ENCODE data around the gene WNT8A.
"Not testable (repeated sequence)": the region's sequence is repeated elsewhere in the genome, so short reads cannot be mapped to it uniquely, and the experiment has no call there.

Gene WNT8A, protein sequence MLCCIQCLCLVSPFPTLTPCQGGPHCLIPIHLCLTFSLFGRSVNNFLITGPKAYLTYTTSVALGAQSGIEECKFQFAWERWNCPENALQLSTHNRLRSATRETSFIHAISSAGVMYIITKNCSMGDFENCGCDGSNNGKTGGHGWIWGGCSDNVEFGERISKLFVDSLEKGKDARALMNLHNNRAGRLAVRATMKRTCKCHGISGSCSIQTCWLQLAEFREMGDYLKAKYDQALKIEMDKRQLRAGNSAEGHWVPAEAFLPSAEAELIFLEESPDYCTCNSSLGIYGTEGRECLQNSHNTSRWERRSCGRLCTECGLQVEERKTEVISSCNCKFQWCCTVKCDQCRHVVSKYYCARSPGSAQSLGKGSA

GRCh38 chr5:138083702-138084101, at the start of gene WNT8A:
WNT8A (plus strand) TSS chr5:138084033; CDS start chr5:138084128, 95 bp downstream.
- DNase-seq: no peak

DNA sequence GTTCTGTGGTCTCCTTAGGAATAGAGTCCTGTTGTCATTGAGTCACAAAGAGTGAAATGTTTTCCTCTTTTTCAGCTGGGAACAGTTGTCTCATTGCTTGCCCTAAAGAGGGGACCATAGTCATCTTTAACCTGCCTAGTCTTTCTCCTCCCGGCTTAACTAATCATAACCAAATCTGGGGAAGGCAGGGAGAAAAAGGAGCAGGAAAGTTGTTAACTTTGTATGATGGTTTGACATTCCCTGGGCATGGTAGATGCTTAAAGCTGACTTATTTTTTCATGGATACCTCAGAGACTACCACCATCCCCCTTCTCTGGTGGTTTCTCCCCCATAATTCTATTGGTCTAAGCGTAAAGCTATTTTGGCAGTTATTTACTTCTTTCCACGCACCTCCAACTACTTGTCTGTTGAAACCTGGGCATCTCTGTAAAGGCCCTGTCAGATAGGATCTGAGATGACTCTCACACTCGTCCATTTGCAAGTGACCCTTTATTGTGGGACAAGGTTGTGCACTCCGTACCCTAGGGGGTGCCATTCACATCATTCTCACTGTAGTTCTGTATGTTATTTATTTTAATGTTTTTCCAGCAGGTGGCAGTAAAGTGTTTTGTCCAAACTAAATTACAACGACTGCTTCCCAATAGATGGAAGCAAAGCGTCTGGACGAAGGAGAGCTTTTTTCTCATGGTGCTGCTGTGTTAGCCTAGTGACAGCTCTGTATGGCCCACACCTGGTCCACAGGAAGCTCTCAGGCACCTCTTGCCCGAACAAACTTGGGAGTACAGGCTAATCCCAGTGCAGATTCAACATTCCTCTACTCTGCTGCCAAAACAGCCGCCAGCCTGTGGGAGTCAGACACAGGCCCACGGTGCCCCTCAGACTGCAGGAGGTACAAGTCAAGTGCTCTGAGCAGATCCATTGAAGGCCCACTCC, 48.0 kb upstream of the WNT8A start:
- DNase-seq: peak; percentile 93

- no peak for DNase-seq
Observed at GRCh38 chr5:138037271-138037670, 46.6 kb upstream of the WNT8A start.

GRCh38 chr5:138037907-138038633, 45.8 kb upstream of the WNT8A start:
- no peak for DNase-seq

GRCh38 chr5:138038826-138039225, 45.0 kb upstream of the WNT8A start:
- DNase-seq: no peak

- DNase-seq: not testable (repeated sequence)
Observed at GRCh38 chr5:138045283-138045682, 38.5 kb upstream of the WNT8A start.

- DNase-seq: no peak
Observed at GRCh38 chr5:138051441-138052296, 32.2 kb upstream of the WNT8A start.

- not testable (repeated sequence) for DNase-seq
Observed at GRCh38 chr5:138052718-138053117, 31.1 kb upstream of the WNT8A start.

DNA sequence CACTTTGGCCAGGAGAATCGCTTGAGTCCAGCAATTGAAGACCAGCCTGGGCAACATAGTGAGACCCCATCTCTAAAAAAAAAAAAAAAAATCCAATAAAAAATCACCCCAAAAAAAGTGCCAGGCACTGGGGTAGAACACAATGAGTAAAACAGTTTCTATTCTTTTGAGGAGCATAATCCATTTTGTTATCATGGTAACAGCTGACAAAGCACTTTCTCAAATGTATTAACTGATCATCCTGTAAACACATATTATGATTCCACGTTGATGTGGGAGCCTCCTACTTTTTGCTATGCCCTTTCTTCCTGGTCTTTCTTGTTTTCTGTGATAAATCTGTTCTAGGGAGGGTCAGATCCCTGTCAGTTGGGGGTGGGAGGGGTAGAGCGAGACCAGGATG, 30.3 kb upstream of the WNT8A start:
- DNase-seq: no peak

DNA sequence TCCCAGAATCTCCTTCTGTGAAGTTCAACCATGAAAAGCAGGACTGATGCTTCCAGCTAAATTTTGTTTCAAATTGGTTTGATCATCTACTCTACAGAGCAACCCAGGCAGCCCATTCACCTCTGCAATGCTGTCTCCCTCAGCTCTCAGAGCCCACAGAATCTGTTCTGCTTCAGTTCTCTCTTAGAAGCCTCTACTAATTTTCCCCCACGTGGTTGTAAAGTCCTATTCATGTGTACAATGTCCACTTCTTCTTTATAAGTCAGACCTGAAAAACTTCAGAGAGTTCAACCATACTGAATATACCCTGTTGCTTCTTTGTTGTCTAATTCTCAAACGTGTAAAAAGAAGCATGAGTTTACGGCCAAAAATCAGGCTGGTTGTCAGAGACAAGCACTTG, 29.6 kb upstream of the WNT8A start:
- DNase-seq: no peak

DNA sequence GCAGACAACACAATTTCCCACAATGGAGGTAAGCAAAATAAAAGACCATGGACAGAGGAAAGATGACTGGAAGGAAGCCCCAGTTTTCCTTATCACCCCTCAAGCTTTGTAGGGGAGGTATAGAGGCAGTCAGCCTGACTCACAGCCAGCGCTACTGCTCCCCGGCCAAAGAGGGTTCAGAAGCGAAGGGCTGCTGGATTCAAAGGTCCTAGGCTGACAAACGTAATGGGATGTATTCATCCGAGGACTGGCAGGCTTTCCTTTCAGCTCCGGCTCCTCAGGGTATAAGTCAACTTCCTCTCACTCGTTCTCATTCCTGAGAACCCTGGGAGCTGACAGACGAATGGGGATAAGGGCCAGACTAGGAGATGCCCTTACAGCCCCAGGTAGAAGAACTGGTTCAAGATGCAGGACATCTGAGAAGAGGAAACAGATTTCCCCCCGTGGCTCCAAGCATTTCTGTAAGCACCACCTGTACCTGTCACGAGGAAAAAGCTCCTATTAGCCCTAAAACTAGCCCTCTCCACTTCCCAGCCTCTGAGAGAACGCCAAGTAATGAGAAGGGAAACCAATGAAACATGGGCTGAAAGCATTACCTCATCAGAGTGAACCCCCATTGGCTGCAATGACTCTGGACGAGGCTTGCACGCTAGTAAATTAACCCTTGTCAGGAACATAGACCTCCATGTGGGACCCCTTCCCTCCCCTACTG, 28.8 kb upstream of the WNT8A start:
- DNase-seq: peak; percentile 44

DNA sequence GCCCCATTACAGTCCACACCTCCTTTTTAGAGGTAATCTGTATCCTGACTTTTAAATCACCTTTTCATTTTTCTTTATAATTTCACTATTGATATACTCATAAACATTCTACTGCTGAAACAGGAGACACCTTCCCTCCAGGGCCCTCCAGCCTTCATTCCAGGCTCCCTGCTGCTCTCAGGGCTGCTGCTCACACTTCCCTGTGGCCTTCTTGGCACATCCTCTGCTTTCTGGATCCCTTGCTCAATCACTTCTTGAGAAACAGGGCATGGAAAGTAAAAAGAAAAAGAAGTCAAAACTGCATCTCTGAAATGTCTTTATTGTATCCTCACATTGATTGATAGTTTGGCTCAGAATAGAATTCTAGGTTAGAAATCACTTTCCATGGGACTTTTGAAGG, 19.3 kb upstream of the WNT8A start:
- no peak for DNase-seq

DNA sequence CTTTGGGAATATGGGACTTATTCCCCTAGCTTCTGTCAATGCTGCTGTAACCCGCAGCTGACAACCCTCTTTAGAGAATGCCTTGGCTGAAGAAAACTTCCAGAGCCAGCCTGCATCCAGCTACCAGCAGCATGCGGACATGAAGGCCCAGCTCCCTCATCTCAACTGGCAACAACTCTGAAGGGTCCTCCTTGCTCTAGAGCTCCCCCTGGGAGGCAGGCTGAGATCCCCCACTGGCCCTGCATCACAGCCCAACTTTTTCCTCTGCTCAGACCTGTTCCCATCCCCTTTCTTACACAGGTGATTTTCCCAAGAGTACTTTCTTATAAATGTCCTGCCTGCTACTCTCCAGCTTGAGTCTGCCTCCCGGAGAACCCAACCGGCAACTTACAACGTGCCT, 18.7 kb upstream of the WNT8A start:
- peak; percentile 22 for DNase-seq

DNA sequence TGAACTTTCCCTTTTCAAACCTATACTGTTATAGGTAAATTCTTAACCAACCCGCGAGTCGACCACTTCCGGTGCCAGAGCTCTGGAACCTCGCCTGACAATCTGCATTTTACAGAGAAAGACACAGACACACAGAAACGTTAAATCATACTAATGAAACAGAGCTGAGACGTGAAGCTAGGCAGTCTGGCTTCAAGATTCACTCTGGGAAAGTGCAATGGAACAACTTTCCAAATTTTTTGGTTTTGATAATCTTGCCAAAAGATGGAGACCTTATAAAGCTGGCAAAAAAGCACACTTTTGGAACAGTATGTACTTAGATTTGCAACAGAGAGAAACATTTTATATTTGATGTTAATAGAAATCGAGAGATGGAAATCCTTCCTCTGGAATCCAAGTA, 15.9 kb upstream of the WNT8A start:
- no peak for DNase-seq

GRCh38 chr5:138068742-138069600, 14.9 kb upstream of the WNT8A start:
- DNase-seq: peak; percentile 80

- not testable (repeated sequence) for DNase-seq
Observed at GRCh38 chr5:138070026-138070425, 13.8 kb upstream of the WNT8A start.

DNA sequence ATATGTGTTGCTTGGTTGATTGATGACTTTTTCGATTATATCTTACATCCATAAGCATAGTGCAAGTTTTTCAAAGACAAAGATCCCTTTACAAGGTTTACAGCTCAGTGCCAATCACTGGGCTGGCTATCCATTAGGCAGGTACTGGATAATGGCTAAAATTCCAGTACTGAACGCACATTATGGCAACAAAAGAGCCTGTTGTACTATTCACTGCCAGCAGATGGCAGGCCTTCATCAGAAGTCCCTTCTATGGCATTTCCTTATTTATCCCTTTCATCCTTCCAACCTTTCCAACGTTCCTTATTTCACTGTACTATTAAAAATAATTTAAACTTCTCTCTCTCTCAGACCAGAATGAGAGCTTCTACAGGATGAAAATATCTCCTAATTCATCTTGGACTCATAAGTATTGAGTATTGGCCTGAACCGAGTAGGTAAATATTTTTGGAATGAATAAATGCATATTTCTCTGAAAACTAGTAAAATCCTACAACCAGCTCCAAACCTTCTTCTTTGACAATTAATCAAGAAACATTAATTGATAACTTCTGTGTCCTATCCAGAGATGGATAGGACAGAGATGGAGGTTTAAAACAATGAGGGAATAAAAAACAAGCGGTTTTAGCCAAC, 6.7 kb upstream of the WNT8A start:
- peak; percentile 78 for DNase-seq

- no peak for DNase-seq
Observed at GRCh38 chr5:138078006-138078643, 5.7 kb upstream of the WNT8A start.

GRCh38 chr5:138082033-138082432, 1.8 kb upstream of the WNT8A start:
- DNase-seq: no peak

DNA sequence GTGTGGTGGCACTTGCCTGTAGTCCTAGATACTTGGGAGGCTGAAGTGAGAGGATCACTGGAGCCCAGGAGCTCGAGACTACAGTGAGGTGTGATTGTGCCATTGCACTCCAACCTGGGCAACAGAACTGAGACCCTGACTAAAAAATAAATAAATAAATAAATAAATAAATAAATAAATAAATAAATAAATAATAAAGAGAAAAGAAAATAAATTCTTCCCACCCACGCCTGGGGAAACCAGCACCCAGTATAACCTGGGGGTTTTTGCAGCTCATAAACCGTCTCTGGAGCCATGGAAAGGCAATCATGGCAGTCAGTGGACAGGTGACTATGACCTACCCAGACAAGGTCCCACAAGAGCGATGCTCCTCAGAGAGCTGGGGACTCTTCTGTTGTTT, 7.9 kb downstream of the WNT8A start:
- DNase-seq: no peak

Measured in OCI-M1 (cell line).